Parathyroid adenoma (tissue), 2 donors: Measurements from ENCODE around the gene LUC7L.
A peak's percentile ranks its signal among the peaks of the same experiment; 100 is the strongest.
"Not testable (repeated sequence)": the region's sequence is repeated elsewhere in the genome, so short reads cannot be mapped to it uniquely, and the experiment has no call there.

Experiments used
- H2AFZ ChIP-seq: fragments of 300-600 bp; sonication (generic); one replicate; pipeline ENCODE4 v1.7.0; 2017; ENCODE audit warnings: antibody characterized with exemption, mild to moderate bottlenecking
- H3K27ac ChIP-seq: fragments of 300-600 bp; sonication (generic); one replicate; pipeline ENCODE4 v1.7.0; 2017
- H3K27me3 ChIP-seq: fragments of 300-600 bp; sonication (generic); one replicate; pipeline ENCODE4 v1.7.0; 2017; ENCODE audit warnings: low read length; ENCODE audit not compliant: control insufficient read depth, insufficient read depth
- H3K36me3 ChIP-seq: fragments of 300-600 bp; sonication (generic); one replicate; pipeline ENCODE4 v1.7.0; 2017; ENCODE audit warnings: low read length; ENCODE audit not compliant: control insufficient read depth, insufficient read depth
- H3K4me1 ChIP-seq: fragments of 300-600 bp; sonication (generic); one replicate; pipeline ENCODE4 v1.7.0; 2017; ENCODE audit warnings: control low read depth
- H3K4me2 ChIP-seq: fragments of 300-600 bp; sonication (generic); one replicate; pipeline ENCODE4 v1.7.0; 2017; ENCODE audit warnings: low read length
- H3K4me3 ChIP-seq: fragments of 300-600 bp; sonication (generic); one replicate; pipeline ENCODE4 v1.7.0; 2017; ENCODE audit warnings: low read depth, low read length
- H3K79me2 ChIP-seq: fragments of 300-600 bp; sonication (generic); one replicate; pipeline ENCODE4 v1.7.0; 2017; ENCODE audit warnings: control low read depth
- H3K9ac ChIP-seq: fragments of 300-600 bp; sonication (generic); one replicate; pipeline ENCODE4 v1.7.0; 2017; ENCODE audit warnings: mild to moderate bottlenecking
- H3K9me3 ChIP-seq: fragments of 300-600 bp; sonication (generic); one replicate; pipeline ENCODE4 v1.7.0; 2017; ENCODE audit warnings: low read length; ENCODE audit not compliant: control insufficient read depth
- CTCF ChIP-seq: fragments of 300-600 bp; sonication (generic); IDR thresholded peaks from one replicate; pipeline ENCODE4 v1.7.0; 2017; ENCODE audit warnings: antibody characterized with exemption, mild to moderate bottlenecking
- donor health status: primary hyperparathyroidism.

LUC7L gene

GRCh38 chr16:240559-240958 lies 11.3 kb upstream of the LUC7L start:
- TF ChIP-seq CTCF, result no peak
- Histone ChIP-seq H3K4me2 (no peak overlapping the region), H2AFZ (no peak overlapping the region), H3K9me3 (no peaks in the 10 kb centered on the region), H3K36me3 (no peaks in the 10 kb centered on the region), H3K27ac (no peak overlapping the region), H3K9ac (no peak overlapping the region), H3K4me3 (no peak overlapping the region), H3K79me2 (peaks cover 27% of the 10 kb centered on the region), H3K4me1 (peaks cover 2% of the 10 kb centered on the region), H3K27me3 (no peaks in the 10 kb centered on the region)

GRCh38 chr16:239948-240277 lies 10.7 kb upstream of the LUC7L start:
- H3K4me3 ChIP-seq, result no peak overlapping the region
- no peaks in the 10 kb centered on the region for H3K36me3 ChIP-seq
- peaks cover 26% of the 10 kb centered on the region for H3K79me2 ChIP-seq
- peaks cover 5% of the 10 kb centered on the region for H3K4me1 ChIP-seq
- no peaks in the 10 kb centered on the region for H3K9me3 ChIP-seq
- no peak for TF ChIP-seq CTCF
- H3K9ac ChIP-seq, result no peak overlapping the region
- H2AFZ ChIP-seq, result no peak overlapping the region
- no peak overlapping the region for H3K4me2 ChIP-seq
- H3K27ac ChIP-seq, result no peak overlapping the region
- no peaks in the 10 kb centered on the region for H3K27me3 ChIP-seq

GRCh38 chr16:234468-235305 lies 5.4 kb upstream of the LUC7L start, which contains the start of gene FAM234A:
FAM234A (plus strand) TSS chr16:234821; CDS start chr16:254414, 19,593 bp downstream.
- Histone ChIP-seq H3K4me2 (peak within 1 kb of the TSS; percentile 98), H3K79me2 (peaks cover 9% of the 10 kb centered on the region)

GRCh38 chr16:230949-231348 lies 1.7 kb upstream of the LUC7L start:
- Histone ChIP-seq H3K27me3 (no peaks in the 10 kb centered on the region), H3K27ac (no peak overlapping the region), H3K79me2 (peaks cover 11% of the 10 kb centered on the region), H3K4me3 (no peak overlapping the region), H3K9ac (no peak overlapping the region), H3K9me3 (no peaks in the 10 kb centered on the region), H3K4me1 (peaks cover 14% of the 10 kb centered on the region), H3K4me2 (no peak overlapping the region), H3K36me3 (no peaks in the 10 kb centered on the region), H2AFZ (no peak overlapping the region)
- no peak for TF ChIP-seq CTCF

More at GRCh38 chr16:234468-235305, 5.4 kb upstream of the LUC7L start, which contains the start of gene FAM234A:
- Histone ChIP-seq H2AFZ (peak within 1 kb of the TSS; percentile 98), H3K27me3 (no peaks in the 10 kb centered on the region), H3K36me3 (no peaks in the 10 kb centered on the region), H3K4me1 (peaks cover 5% of the 10 kb centered on the region), H3K27ac (peak within 1 kb of the TSS; percentile 90), H3K9me3 (no peaks in the 10 kb centered on the region), H3K9ac (no peak within 1 kb of the TSS), H3K4me3 (peak within 1 kb of the TSS; percentile 97)
- peak; percentile 51 for TF ChIP-seq CTCF

- not testable (repeated sequence) for H3K4me1 ChIP-seq, H3K27me3 ChIP-seq, H3K9ac ChIP-seq, H3K4me3 ChIP-seq, H3K9me3 ChIP-seq, H3K36me3 ChIP-seq, H3K27ac ChIP-seq, H2AFZ ChIP-seq, H3K4me2 ChIP-seq
- peaks cover 15% of the 10 kb centered on the region for H3K79me2 ChIP-seq
Measured at GRCh38 chr16:230351-230750, 1.1 kb upstream of the LUC7L start.
